ENCODE data around the gene DIO3.

Gene DIO3

GRCh38 chr14:101600336-101600890 lies 39.1 kb downstream of the DIO3 start:
- no peak for DNase-seq

DNA sequence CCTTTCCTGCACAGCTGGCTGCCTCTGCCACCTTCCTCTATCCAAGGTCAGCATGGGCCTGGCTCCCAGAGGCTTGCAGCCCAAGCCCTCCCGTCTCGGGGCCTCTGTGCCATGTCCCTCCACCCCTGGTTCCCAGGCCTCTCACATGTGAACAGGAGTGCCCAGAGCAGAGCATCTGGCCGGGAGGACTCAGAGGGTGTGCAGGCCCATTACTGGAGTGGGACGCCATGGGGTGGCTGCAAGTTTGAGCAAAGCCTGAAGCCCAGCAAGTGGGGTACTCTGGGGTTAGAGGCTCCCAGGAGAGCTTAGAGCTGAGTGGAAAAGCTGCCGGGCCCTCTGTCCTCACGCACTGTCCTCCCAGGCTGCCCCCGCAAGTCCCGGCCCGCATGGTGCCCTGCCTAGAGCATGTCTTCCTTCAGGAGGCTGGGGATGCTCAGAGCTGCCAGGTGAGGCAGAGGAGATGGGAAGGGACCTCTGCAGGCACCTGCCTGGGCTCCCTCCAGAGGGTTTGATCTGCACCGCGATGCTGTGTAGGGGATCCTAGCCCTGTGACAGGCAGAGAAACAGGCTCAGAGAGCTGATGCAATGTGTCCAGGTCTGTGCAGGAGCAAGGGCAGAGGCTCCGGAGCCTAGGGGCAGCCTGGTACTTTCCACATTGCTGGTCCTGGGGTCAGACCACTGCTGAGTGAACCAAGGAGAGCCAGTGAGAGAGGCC lies 39.8 kb downstream of the DIO3 start:
- no peak for DNase-seq

GRCh38 chr14:101601606-101602465 lies 40.5 kb downstream of the DIO3 start:
- DNase-seq, result no peak

DNA sequence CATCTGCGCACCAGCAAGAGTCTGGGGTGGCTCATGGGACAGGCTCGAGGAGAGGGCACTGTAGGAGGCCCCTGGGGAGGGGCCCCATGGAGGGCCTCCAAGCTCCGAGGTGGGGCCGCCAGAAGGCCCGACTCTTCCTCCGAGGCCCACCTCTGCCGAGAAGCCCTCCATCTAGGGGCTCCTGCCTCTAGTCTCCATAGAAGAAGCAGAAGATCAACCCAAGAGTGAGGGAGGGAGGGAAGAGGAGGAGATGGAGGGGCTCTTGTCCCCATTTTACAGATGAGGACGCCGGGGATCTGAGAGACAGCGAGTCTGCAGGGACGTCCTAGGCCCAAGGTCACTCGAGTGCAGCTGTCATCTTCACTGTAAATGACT lies 41.2 kb downstream of the DIO3 start:
- DNase-seq, result no peak

DNA sequence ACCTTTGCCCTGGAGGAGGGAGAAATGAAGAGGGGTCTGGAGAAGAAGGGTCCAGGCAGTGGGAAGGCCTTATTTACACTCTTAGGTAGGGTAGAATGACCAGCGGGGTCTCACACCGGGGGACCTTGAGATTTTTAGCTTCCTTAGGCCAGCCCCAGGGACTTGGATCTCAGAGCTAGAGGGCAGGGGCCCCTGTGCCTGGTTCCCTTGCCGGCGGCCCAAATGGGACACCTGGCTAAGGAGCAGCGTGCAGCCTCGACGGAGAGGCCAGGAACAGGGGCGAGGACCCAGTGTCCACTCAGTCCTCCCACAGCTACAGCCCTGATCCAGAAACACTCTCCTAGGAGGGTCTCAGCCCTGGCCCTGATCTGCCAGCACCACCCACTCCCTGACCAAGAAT lies 41.8 kb downstream of the DIO3 start:
- DNase-seq, result no peak

DNA sequence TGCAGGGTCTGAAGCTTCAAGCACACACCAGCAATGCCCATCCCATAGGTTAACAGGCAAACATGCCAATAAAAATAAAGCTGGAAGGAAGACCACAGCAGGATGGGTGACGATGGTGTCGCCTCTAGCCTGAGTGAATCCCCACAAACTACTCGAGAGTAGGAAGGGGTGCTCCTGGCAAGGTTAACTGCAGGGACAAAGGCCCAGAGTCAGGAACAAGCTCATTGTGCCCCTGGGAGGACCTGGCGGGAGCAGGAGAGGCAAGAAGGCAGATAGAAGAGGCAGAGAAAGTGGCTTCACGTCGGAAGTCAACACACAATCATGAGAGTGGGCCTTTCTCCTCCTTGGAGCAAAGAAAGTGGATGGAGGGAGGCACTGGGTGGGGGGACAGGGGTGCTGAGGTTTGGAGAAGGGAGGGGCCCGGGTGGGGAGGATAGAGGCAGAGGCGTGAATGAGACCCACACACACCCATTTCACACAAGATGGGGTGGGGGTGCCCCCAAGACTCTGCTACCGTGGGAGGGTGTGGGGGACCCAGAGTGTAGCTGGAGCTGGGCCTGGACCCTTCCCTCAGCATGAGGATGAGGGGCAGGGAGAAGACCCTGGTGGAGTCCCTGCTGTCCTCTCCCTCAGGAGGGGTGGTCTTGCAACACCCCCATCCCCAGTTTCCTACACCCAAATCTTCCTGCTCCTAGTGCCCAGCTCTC lies 43.1 kb downstream of the DIO3 start:
- DNase-seq, result no peak

DNA sequence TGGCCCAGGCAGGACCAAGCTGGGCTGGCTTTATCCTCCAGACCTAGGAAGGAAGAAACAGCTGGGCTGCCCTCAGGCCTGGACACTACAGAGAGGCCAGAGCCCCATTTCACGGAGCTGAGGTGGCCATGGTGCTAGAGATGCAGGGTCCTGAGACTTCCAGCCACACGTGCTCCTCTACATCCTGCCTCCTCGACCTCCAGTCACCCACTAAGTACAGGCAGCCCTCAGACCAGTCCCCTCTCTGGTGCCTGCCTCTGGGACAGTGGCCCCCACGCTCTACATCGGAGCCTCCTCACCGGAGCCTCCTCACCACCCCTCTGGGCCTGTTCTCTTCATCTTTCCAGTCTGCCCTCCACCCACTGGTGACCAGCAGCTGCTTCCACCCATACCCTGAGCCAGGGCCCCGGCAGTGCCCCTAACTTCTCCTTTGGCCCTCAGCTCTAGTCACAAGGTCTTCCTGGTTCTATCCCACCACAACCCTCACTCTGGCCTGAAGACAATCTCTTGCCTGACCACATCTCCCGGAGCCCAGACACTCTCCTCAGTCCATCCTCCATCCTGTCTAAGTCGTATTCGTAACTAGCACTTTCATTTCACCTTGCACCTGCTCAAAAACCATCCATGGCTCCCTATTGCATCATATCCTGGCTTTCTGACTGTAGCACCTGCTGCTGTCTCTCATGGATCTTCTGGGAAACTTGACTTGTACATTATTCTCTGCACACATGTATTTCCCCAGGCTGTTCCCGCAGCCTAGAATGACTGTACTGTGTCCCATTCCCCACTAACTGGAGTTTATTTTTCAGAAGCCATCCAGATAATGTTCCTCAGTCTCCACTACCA lies 43.9 kb downstream of the DIO3 start:
- no peak for DNase-seq

DNA sequence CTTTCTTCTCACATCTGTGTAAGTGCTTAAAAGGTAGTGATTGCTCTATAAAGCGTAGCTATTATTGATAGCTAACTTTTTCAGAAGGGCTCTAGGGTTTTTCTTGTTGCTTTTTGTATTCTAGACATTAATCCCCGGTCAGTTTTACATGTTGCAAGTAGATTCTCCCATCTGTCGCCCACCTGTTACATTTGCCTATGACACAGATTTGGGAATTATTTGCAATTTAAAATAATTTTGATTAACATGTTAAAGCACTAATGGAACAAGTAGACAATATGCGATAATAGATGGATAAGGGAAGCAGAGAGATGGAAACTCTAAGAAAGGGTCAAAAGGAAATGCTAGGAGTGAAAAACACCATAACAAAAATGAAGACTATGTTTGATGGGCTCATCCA lies 44.5 kb downstream of the DIO3 start:
- no peak for DNase-seq

Measured in NCI-H748 treated with DMSO at 0.1 percent for 48 hours (cell line).